Measurements from ENCODE around the gene HMGA1. TPM values are rescaled to one million over a fixed set of nuclear protein-coding genes. Genes with fewer than 3 reads are reported as not detected.
"Not testable (repeated sequence)": the region's sequence is repeated elsewhere in the genome, so short reads cannot be mapped to it uniquely, and the experiment has no call there.

HMGA1 gene
- polyA plus RNA-seq, 1 of the 3 experiments (the other 2 are of a cell fraction), result 433 TPM

DNA sequence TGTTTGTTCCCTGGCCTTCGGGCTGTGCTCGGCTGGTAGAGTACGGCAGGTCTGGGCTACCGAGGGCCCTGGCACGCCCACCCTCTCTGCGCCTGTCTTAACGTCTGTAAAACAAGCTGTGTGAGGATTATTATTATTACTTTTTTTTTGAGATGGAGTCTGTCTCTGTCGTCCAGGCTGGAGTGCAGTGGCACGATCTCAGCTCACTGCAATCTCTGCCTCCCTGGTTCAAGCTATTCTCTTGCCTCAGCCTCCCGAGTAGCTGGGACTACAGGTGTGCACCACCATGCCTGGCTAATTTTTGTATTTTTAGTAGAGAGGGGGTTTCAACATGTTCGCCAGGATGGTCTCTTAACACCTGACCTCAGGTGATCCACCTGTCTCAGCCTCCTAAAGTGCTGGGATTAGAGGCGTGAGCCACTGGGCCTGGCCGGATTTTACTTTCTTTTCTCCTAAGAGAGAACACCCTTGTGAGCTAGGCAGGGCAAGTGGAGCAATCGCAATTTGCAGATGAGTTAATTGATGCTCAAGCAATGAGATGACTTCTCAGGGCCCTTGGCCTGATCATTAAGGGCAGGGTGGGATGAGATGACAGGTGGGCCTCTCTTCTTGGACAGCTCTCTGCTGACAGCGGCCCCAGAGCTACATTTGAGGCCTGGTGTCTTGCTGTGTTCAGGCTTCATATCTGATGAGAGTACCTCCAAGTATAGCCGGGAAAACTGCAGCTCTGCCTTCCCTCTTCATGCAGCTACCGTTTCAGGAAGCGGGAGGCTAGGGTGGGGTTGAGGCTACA is 13.0 kb downstream of the HMGA1 start:
- Histone ChIP-seq H3F3A (replicated peaks; ENCODE audit: insufficient read depth) (peaks cover 16% of the 10 kb centered on the region), H4K20me1 (ENCODE audit: insufficient read depth) (no peaks in the 10 kb centered on the region), H3K36me3 (replicated peaks in 1 of 2; ENCODE audit: control insufficient read depth in 1 of 2, insufficient read depth in 2 of 2, low read length in 1 of 2) (no peaks in the 10 kb centered on the region), H2AFZ (ENCODE audit: low read depth) (peak overlapping the region; percentile 80), H3K9ac (peak overlapping the region; percentile 72), H3K9me3 (no peaks in the 10 kb centered on the region), H3K9me2 (no peaks in the 10 kb centered on the region), H3K27ac (ENCODE audit: low read depth in 2 of 2, low read length in 1 of 2) (peak overlapping the region; percentile 54 to 78; a peak in 2 of 4 replicates), H3K4me2 (peak overlapping the region; percentile 76), H3K79me2 (ENCODE audit: insufficient read depth) (peaks cover 28% of the 10 kb centered on the region), H3K4me1 (ENCODE audit: control insufficient read depth in 1 of 2, insufficient read depth in 2 of 2, low read depth in 1 of 2, low read length in 1 of 2) (peaks cover 19 to 21% of the 10 kb centered on the region in 2 experiments; a peak in 3 of 4 replicates), H3K27me3 (ENCODE audit: insufficient read depth) (no peaks in the 10 kb centered on the region), H3K4me3 (ENCODE audit: low read depth in 2 of 2, low read length in 1 of 2) (peak overlapping the region; percentile 72 to 89)
- no peak for DNase-seq
- POLR2A ChIA-PET, result interaction anchor here (0.6 to 2.3 kb wide), 8 partner anchors 8 to 177 kb away, joined by 3 to 9 read pairs (median 4); partner anchors contain the start of gene HMGA1
- TF ChIP-seq, protein P1, sequence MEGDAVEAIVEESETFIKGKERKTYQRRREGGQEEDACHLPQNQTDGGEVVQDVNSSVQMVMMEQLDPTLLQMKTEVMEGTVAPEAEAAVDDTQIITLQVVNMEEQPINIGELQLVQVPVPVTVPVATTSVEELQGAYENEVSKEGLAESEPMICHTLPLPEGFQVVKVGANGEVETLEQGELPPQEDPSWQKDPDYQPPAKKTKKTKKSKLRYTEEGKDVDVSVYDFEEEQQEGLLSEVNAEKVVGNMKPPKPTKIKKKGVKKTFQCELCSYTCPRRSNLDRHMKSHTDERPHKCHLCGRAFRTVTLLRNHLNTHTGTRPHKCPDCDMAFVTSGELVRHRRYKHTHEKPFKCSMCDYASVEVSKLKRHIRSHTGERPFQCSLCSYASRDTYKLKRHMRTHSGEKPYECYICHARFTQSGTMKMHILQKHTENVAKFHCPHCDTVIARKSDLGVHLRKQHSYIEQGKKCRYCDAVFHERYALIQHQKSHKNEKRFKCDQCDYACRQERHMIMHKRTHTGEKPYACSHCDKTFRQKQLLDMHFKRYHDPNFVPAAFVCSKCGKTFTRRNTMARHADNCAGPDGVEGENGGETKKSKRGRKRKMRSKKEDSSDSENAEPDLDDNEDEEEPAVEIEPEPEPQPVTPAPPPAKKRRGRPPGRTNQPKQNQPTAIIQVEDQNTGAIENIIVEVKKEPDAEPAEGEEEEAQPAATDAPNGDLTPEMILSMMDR (IDR thresholded peaks at IDR 0.05), result no peak
- TF ChIP-seq, protein P2, sequence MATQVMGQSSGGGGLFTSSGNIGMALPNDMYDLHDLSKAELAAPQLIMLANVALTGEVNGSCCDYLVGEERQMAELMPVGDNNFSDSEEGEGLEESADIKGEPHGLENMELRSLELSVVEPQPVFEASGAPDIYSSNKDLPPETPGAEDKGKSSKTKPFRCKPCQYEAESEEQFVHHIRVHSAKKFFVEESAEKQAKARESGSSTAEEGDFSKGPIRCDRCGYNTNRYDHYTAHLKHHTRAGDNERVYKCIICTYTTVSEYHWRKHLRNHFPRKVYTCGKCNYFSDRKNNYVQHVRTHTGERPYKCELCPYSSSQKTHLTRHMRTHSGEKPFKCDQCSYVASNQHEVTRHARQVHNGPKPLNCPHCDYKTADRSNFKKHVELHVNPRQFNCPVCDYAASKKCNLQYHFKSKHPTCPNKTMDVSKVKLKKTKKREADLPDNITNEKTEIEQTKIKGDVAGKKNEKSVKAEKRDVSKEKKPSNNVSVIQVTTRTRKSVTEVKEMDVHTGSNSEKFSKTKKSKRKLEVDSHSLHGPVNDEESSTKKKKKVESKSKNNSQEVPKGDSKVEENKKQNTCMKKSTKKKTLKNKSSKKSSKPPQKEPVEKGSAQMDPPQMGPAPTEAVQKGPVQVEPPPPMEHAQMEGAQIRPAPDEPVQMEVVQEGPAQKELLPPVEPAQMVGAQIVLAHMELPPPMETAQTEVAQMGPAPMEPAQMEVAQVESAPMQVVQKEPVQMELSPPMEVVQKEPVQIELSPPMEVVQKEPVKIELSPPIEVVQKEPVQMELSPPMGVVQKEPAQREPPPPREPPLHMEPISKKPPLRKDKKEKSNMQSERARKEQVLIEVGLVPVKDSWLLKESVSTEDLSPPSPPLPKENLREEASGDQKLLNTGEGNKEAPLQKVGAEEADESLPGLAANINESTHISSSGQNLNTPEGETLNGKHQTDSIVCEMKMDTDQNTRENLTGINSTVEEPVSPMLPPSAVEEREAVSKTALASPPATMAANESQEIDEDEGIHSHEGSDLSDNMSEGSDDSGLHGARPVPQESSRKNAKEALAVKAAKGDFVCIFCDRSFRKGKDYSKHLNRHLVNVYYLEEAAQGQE (IDR thresholded peaks at IDR 0.05; ENCODE audit: low read depth, low read length), result no peak
- no peak for TF ChIP-seq CHD2 (IDR thresholded peaks at IDR 0.05; ENCODE audit: low read length, partially characterized antibody)
- TF ChIP-seq YY1 (IDR thresholded peaks at IDR 0.05; ENCODE audit: low read depth), result no peak
- no peak for TF ChIP-seq FOXM1 (IDR thresholded peaks at IDR 0.05; ENCODE audit: low read depth)
- no peak for TF ChIP-seq FOXJ3 (CRISPR knock-in tag; IDR thresholded peaks at IDR 0.05)
- TF ChIP-seq SIN3A (IDR thresholded peaks at IDR 0.05; ENCODE audit: borderline replicate concordance, low read depth, low read length), result no peak
- CTCF ChIA-PET, result interaction anchor here (0.6 to 5.6 kb wide), 41 partner anchors 8 to 451 kb away, joined by 3 to 56 read pairs (median 4); partner anchors contain the start of genes HMGA1, NUDT3 and RPS10
- WGBS (ENCODE audit: low lambda C conversion rate), result 50% methylated on average over 16 of the region's 18 CpGs

DNA sequence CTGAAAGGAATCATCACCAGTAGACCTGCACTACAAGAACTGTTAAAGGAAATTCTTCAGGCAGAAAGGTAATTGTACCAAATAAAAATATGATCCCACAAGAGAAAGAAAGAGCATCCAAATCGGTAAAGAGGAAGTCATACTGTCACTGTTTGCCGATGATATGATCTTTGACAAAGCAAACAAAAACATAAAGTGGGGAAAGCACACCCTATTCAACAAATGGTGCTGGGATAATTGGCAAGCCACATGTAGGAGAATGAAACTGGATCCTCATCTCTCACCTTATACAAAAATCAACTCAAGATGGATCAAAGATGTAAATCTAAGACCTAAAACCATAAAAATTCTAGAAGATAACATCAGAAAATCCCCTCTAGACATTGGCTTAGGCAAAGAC is 15.7 kb downstream of the HMGA1 start:
- H3K9me3 ChIP-seq; H3K27me3 ChIP-seq (ENCODE audit: insufficient read depth); H3K9me2 ChIP-seq; DNase-seq; H3K4me3 ChIP-seq (ENCODE audit: low read depth in 2 of 2, low read length in 1 of 2); CTCF ChIA-PET; H3K9ac ChIP-seq; H3K4me1 ChIP-seq (ENCODE audit: control insufficient read depth in 1 of 2, insufficient read depth in 2 of 2, low read depth in 1 of 2, low read length in 1 of 2); H2AFZ ChIP-seq (ENCODE audit: low read depth); POLR2A ChIA-PET; H3K4me2 ChIP-seq; H4K20me1 ChIP-seq (ENCODE audit: insufficient read depth); H3K27ac ChIP-seq (ENCODE audit: low read depth in 2 of 2, low read length in 1 of 2); H3F3A ChIP-seq (replicated peaks; ENCODE audit: insufficient read depth); H3K36me3 ChIP-seq (replicated peaks in 1 of 2; ENCODE audit: control insufficient read depth in 1 of 2, insufficient read depth in 2 of 2, low read length in 1 of 2): not testable (repeated sequence)
- peaks cover 18% of the 10 kb centered on the region; the same call in 1 of the 2 replicates for H3K79me2 ChIP-seq (ENCODE audit: insufficient read depth)
- 32% methylated on average over 2 of the region's 2 CpGs for WGBS (ENCODE audit: low lambda C conversion rate)
